Measurements from ENCODE around the gene HMGB2.

HMGB2 gene

GRCh38 chr4:173379929-173380328 is 45.8 kb upstream of the HMGB2 start:
- H3K4me3 ChIP-seq (IDR thresholded peaks at IDR 0.05; ENCODE audit: insufficient read depth, low read depth, low read length), result no peak overlapping the region
- H2AFZ ChIP-seq (ENCODE audit: low read depth), result no peak overlapping the region
- peaks cover 13% of the 10 kb centered on the region for H3K4me1 ChIP-seq (ENCODE audit: low read depth, poor library complexity, severe bottlenecking)
- H3K27ac ChIP-seq, result no peak overlapping the region
- peaks cover 13% of the 10 kb centered on the region; the same call in 1 of the 2 replicates for H3K79me2 ChIP-seq (ENCODE audit: insufficient read depth, low read depth)
- H3K9ac ChIP-seq, result no peak overlapping the region
- H3K4me2 ChIP-seq, result no peak overlapping the region
- H4K20me1 ChIP-seq (ENCODE audit: insufficient read depth), result peaks cover 7% of the 10 kb centered on the region; the same call in 1 of the 2 replicates
- no peak for TF ChIP-seq CTCF (conservative IDR thresholded peaks at IDR 0.05; ENCODE audit: low read depth, low read length)
- H3K36me3 ChIP-seq (ENCODE audit: insufficient read depth), result no peaks in the 10 kb centered on the region; the same call in 1 of the 2 replicates
- no peaks in the 10 kb centered on the region for H3K27me3 ChIP-seq (ENCODE audit: insufficient read depth, low read depth)

GRCh38 chr4:173374588-173374987 is 40.4 kb upstream of the HMGB2 start:
- H3K27ac ChIP-seq, result no peak overlapping the region
- H3K79me2 ChIP-seq (ENCODE audit: insufficient read depth, low read depth), result peaks cover 50% of the 10 kb centered on the region
- H3K36me3 ChIP-seq (ENCODE audit: insufficient read depth), result peaks cover 5% of the 10 kb centered on the region; the same call in 1 of the 2 replicates
- H3K4me2 ChIP-seq, result peak overlapping the region; percentile 92
- no peak overlapping the region for H2AFZ ChIP-seq (ENCODE audit: low read depth)
- peaks cover 10% of the 10 kb centered on the region; the same call in 1 of the 2 replicates for H4K20me1 ChIP-seq (ENCODE audit: insufficient read depth)
- no peaks in the 10 kb centered on the region for H3K27me3 ChIP-seq (ENCODE audit: insufficient read depth, low read depth)
- no peak for TF ChIP-seq CTCF (conservative IDR thresholded peaks at IDR 0.05; ENCODE audit: low read depth, low read length)
- no peak overlapping the region for H3K4me3 ChIP-seq (IDR thresholded peaks at IDR 0.05; ENCODE audit: insufficient read depth, low read depth, low read length)
- H3K9ac ChIP-seq, result no peak overlapping the region
- peaks cover 27% of the 10 kb centered on the region for H3K4me1 ChIP-seq (ENCODE audit: low read depth, poor library complexity, severe bottlenecking)

- no peak overlapping the region for H3K4me3 ChIP-seq (IDR thresholded peaks at IDR 0.05; ENCODE audit: insufficient read depth, low read depth, low read length)
- no peaks in the 10 kb centered on the region for H3K27me3 ChIP-seq (ENCODE audit: insufficient read depth, low read depth)
- H4K20me1 ChIP-seq (ENCODE audit: insufficient read depth), result peaks cover 4% of the 10 kb centered on the region; the same call in 1 of the 2 replicates
- H3K4me2 ChIP-seq, result peak overlapping the region; percentile 92
- H3K27ac ChIP-seq, result peak overlapping the region; percentile 76
- H3K36me3 ChIP-seq (ENCODE audit: insufficient read depth), result peaks cover 5% of the 10 kb centered on the region; the same call in 1 of the 2 replicates
- peaks cover 50% of the 10 kb centered on the region for H3K79me2 ChIP-seq (ENCODE audit: insufficient read depth, low read depth)
- H3K9ac ChIP-seq, result peak overlapping the region; percentile 64
- H3K4me1 ChIP-seq (ENCODE audit: low read depth, poor library complexity, severe bottlenecking), result peaks cover 41% of the 10 kb centered on the region
- peak overlapping the region; percentile 63 for H2AFZ ChIP-seq (ENCODE audit: low read depth)
- TF ChIP-seq CTCF (conservative IDR thresholded peaks at IDR 0.05; ENCODE audit: low read depth, low read length), result no peak
Measured at GRCh38 chr4:173371292-173372192, 37.4 kb upstream of the HMGB2 start.

GRCh38 chr4:173370477-173371291 is 36.5 kb upstream of the HMGB2 start, which contains the start of gene SAP30:
SAP30 (plus strand) TSS chr4:173370954; CDS start chr4:173371183, 229 bp downstream.
- H3K4me2 ChIP-seq, result peak within 1 kb of the TSS; percentile 92
- H3K79me2 ChIP-seq (ENCODE audit: insufficient read depth, low read depth), result peaks cover 44% of the 10 kb centered on the region
- H2AFZ ChIP-seq (ENCODE audit: low read depth), result peak within 1 kb of the TSS; percentile 63

More at GRCh38 chr4:173370477-173371291, 36.5 kb upstream of the HMGB2 start, which contains the start of gene SAP30:
- peaks cover 35% of the 10 kb centered on the region for H3K4me1 ChIP-seq (ENCODE audit: low read depth, poor library complexity, severe bottlenecking)
- H3K27ac ChIP-seq, result peak within 1 kb of the TSS; percentile 76
- H3K4me3 ChIP-seq (IDR thresholded peaks at IDR 0.05; ENCODE audit: insufficient read depth, low read depth, low read length), result no peak within 1 kb of the TSS
- peaks cover 5% of the 10 kb centered on the region; the same call in 1 of the 2 replicates for H3K36me3 ChIP-seq (ENCODE audit: insufficient read depth)
- peak within 1 kb of the TSS; percentile 72 for H3K9ac ChIP-seq
- no peaks in the 10 kb centered on the region for H3K27me3 ChIP-seq (ENCODE audit: insufficient read depth, low read depth)
- no peak for TF ChIP-seq CTCF (conservative IDR thresholded peaks at IDR 0.05; ENCODE audit: low read depth, low read length)
- H4K20me1 ChIP-seq (ENCODE audit: insufficient read depth), result peaks cover 4% of the 10 kb centered on the region; the same call in 1 of the 2 replicates

Measured in KMS-11 (cell line).